B cell (primary cell): Measurements from ENCODE around the gene SLC38A1.

Experiments
- CTCF ChIP-seq: fragments of 200-600 bp; IDR thresholded peaks from one replicate; pipeline ENCODE4 v1.8.0; 2022; ENCODE audit warnings: antibody characterized with exemption, mild to moderate bottlenecking
- EZH2 ChIP-seq: IDR thresholded peaks from 2 replicates; pipeline ENCODE4 v1.6.1; 2012; ENCODE audit warnings: borderline replicate concordance, low read depth, mild to moderate bottlenecking, moderate library complexity, low read length; ENCODE audit not compliant: insufficient read depth, poor library complexity, severe bottlenecking

- no peak for TF ChIP-seq CTCF
- TF ChIP-seq EZH2: no peak
Observed at GRCh38 chr12:46227616-46228015, 41.2 kb downstream of the SLC38A1 start.
